Posterior cingulate gyrus (tissue), 11 donors: ENCODE results near the gene TSHZ1.
A peak's percentile ranks its signal among the peaks of the same experiment; 100 is the strongest.

Experiments used
- DNase-seq, 10 donors: peaks; one replicate each; pipeline versions ENCODE4 v3.0.0 to v3.0.0-alpha.2; 2020 to 2021; ENCODE audit warnings: mixed read lengths in 3 of 10
- intact Hi-C: fragments of 100-400 bp; cut with DNase I; formaldehyde crosslinking; loops from one replicate; pipeline ENCODE4 v1.15.1; 2023

TSHZ1 gene

DNA sequence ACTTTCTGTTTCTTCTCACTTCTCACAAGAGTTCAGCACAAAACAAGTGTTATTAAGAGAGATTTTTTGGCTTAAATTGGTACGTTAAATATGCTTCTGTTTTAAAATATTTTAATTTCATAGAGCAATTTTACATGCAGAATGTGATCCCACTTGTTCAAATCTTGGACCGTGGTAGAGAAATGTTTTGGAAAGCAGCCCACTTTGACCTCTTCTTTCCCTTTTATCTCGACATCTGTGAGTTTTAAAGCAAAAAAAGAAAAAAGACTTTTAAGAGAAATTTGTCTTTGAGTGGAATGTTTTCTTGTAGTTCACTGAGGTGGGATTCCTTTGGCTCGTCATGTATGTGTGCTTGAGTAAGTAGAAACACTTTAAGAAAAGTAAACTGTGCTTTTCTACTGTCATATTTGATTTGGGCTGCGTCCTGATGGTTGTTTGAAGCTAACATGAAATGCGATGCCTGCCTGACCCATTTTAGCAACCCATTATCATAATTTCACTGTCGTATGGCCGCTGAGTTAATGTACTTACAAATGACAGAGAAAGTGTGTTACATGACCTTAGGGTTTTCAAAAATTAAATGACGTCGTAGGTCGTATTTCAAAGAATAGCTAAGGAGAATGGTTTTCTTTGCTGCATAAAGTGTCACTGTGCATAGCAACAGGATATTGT, 54.5 kb downstream of the TSHZ1 start:
- DNase-seq: no peak

DNA sequence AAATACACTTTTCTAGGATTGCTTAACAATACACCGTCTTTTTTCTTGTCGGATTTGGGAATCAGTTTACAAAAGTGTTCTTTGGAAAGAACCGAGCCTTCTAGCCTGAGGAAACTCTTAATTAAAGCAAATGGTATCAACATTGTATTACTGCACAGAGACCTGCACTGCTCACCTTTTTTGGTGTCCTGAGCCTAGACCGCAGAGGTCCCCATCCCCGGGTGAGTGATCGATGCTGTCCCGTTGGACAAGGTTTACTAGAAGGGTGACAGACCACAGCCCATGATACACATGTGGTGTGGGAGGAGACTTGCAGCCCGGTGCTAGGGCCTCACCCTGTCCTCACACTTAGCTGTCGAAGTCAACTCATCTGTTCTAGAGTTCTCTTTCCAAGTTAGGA, 55.3 kb downstream of the TSHZ1 start:
- intact Hi-C loops: no loop called here
- no peak for DNase-seq

More for the DNA sequence above, 54.5 kb downstream of the TSHZ1 start:
- intact Hi-C loops: no loop called here

DNA sequence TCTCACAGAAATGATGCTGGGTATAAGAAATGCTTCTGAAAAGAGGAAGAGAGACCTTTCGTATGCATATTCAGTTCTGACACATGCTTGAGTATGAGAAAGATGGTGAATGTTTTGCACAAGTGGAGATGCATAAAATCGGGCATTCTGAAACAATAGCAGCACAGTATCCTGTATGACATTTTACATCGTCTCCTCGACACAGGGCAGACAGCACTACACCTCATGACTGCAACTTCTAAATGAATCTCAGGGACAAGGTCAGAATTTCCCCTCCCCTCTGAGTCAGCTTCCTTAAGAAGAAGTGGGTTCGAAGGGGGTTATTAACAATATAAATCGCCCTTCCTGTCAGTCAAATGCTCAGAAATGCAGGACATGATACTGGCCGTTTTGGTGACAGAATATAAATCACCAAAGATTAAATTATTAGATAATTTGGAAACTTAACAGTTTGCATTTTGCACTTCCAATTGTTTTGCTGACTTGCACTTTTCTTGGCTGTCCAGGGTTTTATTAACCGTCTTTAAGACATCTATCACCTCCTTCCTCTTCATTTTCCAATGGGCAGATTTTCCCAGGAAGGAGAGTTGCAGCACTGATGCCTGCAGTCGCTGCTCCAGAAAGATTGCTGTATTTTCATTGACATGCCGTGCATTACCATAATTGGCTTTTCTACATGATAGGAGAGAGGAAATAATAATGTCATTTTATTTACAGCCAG, 57.2 kb downstream of the TSHZ1 start:
- intact Hi-C loops: no loop called here

DNA sequence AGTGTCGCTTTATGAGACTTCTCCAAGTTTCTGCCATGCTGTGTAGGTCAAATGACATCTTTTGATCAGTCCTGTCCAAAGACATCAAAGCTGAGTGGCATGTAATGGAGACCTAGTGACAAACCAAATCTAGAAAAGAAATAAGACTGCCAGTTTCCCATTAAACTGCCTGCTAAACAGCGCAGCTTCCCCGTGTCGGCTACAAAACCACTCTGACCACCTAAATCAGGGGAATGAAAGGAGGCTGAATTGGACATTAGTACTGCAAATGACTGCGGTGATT, 57.7 kb downstream of the TSHZ1 start:
- intact Hi-C loops: no loop called here
- DNase-seq: no peak

More for the DNA sequence above, 57.2 kb downstream of the TSHZ1 start:
- DNase-seq: no peak

DNA sequence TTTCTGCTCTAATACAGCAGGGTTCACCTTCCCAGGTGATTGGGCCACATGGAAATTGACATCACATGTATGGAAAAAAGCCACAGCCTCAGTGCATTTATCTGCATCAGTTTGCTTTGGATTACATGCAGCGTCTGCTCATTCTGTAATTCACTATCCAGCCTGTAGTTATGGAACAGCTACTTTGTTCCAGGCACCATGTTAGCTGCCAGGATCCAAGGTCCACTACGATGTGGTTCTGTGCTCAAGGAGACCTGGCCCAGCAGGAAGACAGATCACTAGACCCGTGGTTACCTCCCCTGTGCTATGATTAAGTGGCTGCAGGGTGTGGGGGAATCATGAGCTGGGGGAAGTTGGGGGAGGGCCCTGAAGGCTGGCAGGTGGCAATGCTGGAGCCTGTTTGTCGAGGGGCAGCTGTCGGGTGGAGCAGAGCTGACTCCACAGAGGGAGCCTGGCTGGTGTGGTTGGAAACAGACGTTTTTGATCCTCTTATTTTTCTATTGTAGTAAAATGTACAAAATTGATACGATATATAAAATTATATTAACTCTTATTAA, 58.6 kb downstream of the TSHZ1 start:
- no peak for DNase-seq
- intact Hi-C loops: no loop called here

DNA sequence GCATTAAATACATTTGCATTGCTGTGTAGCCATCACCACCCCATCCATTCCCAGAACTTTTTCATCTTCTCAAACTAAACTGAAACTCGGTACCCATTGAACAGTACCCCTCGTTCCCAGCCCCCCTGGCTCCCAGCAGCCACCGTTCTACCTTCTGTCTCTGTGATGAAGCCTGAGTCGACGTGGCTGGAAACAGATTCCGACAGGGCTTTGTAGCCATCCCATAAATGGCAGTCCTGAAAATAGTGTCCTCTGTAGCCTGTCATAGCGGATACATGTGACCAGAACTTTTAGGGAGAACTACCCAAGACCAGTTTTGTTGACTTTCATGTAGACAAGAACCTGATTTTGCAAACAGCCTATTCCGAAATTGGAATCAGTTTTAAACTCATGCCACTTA, 59.1 kb downstream of the TSHZ1 start:
- intact Hi-C loops: no loop called here
- DNase-seq: no peak

DNA sequence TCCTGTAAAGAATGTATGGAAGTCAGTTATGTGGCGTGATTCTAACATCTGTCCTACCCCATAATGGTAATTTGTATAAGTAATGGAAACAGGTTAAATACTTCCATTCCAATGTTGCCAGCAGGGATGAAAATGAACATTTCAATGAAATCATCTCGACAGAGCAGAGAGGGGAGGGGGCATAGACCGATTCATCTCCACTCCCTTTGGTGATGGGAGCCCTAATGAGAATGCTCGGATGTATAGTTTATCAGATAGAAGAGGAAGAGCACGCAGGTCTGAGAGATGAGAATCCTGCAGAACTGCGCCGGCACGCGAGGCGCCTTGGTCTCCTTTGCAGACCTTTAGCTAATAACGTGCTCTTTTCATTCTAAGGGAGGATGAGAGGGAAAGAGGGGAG, 61.4 kb downstream of the TSHZ1 start:
- DNase-seq: no peak
- intact Hi-C loops: no loop called here

DNA sequence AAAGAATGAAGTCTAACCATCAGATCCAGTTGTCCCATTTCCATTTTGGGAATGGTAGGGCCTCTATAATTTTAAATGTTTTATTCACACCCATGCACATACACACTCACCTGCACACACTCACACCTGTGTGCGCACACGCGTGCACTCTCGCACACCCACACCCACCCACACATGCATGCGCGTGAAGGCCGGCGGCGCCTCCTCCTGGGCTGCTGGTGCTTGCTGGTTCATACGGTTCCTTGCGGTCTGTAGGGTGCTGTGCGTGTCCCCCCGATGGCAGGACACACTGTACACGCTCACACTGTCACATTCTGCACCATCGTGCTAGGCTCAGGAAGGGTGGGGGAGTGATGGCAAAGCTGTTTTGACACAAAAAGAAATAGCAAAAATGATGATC, 63.2 kb downstream of the TSHZ1 start:
- DNase-seq: peak in 1 of 10 donors; percentile 66
- intact Hi-C loops: no loop called here

DNA sequence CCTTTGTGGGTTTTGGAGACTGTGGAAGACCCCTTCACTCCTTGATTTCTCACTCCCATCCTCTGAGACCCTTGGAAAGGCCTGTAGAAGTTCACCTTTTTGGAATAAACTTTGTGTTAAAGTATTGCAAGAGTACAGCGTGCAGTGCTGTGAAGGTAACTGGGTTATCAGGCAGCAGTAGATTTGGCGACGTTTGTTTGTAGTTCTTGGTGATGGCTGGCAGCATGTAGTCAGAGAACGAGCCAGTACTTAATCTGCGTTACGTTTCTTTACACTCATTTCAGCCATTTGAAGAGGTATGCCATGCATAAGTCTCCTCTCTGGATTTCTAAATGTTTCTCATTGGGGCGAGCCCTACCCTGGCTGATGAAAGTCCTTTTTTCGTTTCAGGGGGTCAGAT, 64.6 kb downstream of the TSHZ1 start:
- intact Hi-C loops: no loop called here
- no peak for DNase-seq

DNA sequence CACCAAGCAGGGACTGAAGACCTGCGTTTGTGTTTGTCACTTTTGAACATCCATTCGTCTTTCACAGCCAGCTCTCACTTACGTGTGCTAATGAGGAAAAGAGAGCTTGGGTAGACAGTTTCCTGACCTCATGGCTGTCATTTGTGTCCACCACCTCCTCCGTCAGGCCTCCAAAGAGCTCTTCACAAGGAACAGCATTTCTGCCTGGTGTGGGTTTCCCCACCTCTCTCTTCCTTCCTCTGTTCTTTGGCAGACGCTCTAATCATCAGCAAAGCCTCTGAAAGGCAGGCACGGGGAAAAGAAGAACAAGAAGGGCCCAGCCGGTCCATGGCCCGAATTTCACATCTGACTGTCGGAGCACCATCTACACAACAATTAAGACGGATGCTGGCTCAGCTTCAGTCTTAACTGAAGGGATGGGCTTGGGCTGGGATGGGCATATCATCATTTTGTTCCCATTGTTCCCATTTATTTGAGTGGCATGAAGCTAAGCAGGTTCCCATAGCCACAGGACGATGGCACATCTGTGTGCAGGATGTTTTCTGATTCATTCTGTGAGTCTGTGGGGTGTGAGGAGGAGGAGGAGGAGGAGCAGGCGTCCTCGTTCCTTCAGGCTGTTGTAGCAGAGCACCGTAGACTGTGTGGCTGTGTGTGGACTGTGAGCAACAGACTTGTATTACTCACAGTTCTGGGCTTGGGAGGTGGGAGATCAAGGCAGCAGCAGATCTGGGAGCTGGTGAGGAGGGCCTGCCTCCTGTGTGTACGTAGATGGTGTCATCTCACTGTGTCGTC, 66.4 kb downstream of the TSHZ1 start:
- intact Hi-C loops: no loop called here
- peak in 1 of 10 donors; percentile 81 for DNase-seq

DNA sequence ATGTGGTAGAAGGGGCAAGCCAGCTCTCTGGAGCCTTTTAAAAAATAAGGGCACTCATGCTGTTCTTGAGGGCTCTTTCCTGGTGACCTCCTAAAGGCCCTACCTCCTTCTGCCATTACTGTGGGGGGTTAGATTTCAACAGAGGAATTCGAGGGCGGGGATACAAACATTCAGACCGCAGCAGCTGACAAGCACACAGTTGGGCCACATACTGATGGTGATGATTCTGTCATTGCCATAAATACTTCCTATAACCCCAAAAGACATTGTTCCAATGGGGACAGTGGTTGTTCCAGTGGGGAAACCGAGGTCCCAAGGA, 67.0 kb downstream of the TSHZ1 start:
- intact Hi-C loops: no loop called here
- DNase-seq: no peak

DNA sequence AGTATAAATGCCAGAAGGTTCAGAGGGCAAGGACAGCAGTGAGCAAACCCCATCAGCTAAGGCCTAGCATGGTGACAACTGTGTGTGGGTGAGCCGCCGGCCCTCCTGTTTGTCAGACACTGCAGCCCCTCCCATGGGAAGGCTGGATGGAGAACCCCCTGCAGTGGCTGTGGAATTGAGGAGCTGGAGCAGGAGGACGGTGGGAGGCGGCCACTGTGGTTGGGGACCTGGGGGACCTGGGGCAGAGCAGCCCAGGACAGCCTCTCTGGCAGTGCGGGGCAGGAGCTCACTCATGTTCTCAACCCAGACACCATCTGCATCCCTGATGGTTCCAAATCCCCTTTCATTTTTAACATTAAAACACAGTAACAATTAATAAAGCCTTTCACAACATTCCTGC, 68.8 kb downstream of the TSHZ1 start:
- DNase-seq: no peak
- intact Hi-C loops: no loop called here

DNA sequence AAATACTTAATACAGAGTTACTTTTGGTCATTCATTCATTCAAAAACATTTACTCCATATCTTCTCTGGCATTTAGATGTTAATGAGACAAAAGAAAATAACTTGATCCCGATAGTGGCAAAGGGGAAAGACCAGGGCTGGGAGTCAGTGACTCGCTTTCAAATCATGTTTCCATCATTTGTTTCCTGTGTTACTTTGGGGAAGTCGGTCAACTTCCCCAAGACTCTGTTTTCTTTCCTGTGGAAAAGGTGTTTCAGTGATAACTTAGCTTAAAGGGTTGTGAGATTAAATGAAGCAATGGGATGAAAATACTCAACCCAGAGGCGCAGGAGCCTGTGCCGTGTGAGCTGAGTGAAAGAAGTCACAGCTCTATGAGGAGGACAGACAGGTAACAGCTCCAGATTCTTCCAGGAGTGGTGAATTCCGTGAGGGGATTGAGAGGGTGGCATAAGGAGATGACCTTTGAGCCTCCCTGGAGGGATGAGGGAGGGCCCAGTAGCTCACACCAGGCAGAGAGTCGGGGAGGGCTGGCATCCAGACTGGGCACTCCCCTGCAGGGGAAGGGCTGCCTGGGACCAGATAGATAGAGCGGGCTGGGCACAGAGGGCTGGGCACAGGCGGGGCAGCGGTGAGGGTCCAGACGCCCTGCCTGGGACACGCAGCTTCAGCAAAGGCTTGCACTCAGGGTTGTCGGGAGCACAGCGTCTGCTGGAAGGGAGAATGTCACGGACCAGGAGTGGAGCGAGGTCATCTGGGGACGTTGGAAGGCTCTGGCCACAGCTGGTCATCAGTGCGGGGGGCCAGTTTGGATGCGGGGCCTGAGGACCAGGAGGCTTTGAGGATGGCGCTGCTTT, 70.1 kb downstream of the TSHZ1 start:
- intact Hi-C loops: no loop called here
- no peak for DNase-seq

DNA sequence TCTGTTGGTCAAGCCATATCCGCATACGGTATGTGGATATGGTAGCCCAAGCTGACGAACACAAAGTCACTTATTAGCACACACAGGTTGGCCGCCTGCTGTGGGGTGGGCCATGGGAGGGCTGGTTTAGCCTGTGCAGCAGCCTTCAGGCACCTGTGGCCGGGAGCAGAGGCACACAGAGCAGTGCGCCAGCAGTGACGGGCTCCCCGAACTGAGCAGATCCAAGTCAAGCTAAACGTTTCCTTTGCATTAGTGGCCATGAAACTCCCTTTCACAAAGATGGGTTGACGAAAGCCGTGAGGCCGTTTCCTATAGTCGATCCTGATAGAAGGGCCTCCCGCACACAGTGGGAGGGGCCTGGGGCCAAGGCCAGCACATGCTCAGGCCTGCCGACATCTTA, 72.1 kb downstream of the TSHZ1 start:
- no peak for DNase-seq
- intact Hi-C loops: no loop called here

DNA sequence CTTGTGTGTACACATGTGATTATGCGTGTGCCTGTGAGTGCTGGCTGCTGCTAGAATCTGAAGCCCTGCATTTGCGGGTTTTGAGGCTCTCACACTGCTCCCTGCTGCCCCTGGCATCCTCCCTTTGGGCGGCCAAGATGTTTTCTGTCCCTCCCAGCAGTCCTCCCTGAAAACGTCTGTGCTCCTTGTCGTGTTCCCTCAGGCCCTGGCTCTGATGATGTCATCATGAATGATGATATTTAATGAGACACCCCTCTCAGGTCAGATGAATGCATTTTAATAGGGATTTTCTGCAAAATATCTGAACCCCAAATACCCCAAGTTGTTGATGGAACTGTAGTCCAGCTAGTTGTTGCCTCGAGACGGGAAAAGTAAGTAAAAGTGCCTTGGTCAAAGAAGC, 73.1 kb downstream of the TSHZ1 start:
- intact Hi-C loops: no loop called here
- DNase-seq: no peak

DNA sequence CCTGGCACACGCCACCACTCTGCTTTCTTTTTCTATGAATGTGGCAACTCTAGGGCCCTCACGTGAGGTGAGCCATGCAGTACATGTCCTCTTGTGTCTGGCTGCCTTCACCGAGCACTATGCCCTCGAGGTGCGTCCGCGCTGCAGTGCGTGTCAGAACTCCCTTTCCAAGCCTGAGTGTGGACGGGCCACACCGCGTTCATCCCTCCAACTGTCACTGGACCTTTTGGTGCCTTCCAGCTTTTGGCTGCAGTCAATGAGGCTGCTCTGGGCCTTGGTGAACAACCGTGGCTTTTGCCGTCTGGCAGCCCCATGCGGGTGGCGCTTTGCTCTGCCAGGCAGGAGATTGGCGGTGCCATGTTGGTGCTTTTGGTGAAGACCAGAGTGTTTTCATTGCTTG, 74.0 kb downstream of the TSHZ1 start:
- DNase-seq: no peak
- intact Hi-C loops: no loop called here

DNA sequence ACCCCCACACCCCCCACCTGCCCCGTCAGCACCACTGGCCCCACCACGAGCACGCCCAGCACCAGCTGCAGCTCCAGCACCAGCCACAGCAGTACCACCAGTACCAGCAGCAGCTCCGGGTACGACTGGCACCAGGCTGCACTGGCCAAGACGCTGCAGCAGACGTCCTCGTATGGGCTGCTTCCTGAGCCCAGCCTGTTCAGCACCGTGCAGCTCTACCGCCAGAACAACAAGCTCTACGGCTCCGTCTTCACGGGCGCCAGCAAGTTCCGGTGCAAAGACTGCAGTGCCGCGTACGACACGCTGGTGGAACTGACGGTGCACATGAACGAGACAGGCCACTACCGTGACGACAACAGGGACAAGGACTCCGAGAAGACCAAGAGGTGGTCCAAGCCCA, 75.3 kb downstream of the TSHZ1 start:
- intact Hi-C loops: no loop called here
- DNase-seq: no peak

DNA sequence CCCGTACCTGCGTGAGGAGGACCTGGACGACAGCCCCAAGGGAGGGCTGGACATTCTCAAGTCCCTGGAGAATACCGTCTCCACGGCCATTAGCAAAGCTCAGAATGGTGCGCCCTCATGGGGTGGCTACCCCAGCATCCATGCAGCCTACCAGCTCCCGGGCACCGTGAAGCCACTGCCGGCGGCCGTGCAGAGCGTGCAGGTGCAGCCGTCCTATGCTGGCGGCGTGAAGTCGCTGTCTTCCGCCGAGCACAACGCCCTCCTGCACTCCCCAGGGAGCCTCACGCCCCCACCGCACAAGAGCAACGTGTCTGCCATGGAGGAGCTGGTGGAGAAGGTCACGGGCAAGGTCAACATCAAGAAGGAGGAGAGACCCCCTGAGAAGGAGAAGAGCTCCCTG, 76.4 kb downstream of the TSHZ1 start:
- no peak for DNase-seq
- intact Hi-C loops: no loop called here

DNA sequence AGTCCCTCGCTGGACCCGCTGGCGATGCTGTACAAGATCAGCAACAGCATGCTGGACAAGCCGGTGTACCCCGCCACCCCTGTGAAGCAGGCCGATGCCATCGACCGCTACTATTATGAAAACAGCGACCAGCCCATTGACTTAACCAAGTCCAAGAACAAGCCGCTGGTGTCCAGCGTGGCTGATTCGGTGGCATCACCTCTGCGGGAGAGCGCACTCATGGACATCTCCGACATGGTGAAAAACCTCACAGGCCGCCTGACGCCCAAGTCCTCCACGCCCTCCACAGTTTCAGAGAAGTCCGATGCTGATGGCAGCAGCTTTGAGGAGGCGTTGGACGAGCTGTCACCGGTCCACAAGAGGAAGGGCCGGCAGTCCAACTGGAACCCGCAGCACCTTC, 77.1 kb downstream of the TSHZ1 start:
- intact Hi-C loops: no loop called here
- peak in 1 of 10 donors; percentile 66 for DNase-seq

DNA sequence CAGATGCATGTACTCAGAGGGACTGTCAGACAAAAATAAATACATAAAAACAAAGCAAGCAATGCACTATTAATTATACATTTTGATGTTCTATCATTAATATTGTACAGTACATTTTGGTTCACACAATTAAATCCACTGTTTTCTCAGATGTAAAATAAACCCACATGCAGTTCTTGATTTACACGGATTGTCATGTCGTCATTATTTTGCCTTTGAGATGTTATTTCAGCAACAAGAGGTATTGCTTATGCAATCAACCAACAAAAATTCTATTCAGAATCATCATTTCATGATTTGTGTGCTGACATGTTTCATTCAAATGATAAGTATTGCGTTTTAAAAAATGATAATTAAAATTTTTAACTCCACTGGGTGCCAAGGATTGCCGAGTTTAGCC, 79.2 kb downstream of the TSHZ1 start:
- intact Hi-C loops: no loop called here
- no peak for DNase-seq
